Measurements from ENCODE around the gene CH25H.

- TF ChIP-seq CTCF (conservative IDR thresholded peaks at IDR 0.05; ENCODE audit: low read depth, low read length), result no peak
- no peak for TF ChIP-seq EZH2phosphoT487 (IDR thresholded peaks at IDR 0.05; ENCODE audit: borderline replicate concordance, low read length)
Observed at GRCh38 chr10:89202033-89202425, 5.1 kb downstream of the CH25H start.
